DMS 273 (cell line): Measurements from ENCODE around the gene PRRT1B.

Experiments
- DNase-seq: peaks from one replicate; lab custom pipeline; 2025; ENCODE audit not compliant: unreplicated experiment; lab: John Stamatoyannopoulos, UW

PRRT1B gene

DNA sequence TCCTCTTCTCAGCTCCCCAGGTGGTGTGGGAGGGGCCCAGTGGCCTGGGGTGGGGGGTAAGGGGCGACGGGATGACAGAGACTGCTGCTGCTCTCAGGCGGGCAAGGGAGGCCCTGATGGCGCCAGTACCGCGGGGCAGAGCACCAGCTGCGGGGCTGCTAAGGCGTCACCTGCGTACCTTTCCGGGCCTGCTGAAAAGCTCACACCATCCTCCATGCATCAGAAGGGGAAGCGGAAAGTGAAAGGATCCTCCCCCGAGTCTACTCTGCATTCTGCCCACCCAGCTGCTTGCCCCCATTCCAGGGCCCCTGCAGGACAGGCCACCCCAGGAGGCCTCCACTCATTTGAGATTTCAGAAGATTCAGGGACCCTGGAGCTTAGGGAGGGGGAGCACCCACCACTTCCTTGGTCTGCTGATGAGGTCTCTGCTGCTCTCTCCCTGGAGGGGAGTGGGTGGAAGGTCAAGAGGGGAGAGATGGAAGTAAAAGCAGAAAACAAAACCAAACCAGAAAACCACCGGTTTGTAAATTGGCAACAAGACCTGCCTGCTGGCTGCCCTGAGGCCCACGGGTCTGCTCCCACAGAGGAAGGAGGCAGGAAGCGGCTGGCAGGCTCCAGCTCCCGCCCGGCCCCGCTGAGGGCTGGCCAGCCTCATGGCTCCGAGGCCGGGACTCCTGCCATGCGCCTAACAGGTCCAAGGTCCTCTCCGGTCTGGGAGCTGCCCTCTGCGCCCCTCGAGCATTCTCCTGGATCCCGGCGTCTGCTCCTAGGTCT is 33.6 kb downstream of the PRRT1B start:
- no peak for DNase-seq

- no peak for DNase-seq
Observed at GRCh38 chr9:131579789-131580211, 34.5 kb downstream of the PRRT1B start.

DNA sequence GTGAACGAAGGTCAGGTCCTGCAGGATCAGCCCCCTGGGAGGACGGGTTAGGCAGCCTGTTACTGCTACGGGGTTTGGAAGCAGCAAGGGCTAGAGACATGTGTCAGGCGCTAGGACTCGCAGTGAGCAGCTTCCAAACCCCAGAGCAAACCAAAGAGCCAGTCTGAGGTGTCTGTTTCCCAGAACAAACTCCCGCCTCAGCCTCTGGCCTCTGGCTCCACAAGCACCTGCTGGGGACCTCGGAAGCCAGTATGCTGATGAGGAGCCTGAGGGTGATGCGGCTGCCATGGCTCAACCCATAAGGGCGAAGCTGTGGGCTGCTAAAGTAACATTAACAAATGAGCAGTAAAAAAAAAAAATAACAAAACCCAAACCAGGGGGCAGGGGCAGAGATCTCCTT is 35.0 kb downstream of the PRRT1B start:
- no peak for DNase-seq

DNA sequence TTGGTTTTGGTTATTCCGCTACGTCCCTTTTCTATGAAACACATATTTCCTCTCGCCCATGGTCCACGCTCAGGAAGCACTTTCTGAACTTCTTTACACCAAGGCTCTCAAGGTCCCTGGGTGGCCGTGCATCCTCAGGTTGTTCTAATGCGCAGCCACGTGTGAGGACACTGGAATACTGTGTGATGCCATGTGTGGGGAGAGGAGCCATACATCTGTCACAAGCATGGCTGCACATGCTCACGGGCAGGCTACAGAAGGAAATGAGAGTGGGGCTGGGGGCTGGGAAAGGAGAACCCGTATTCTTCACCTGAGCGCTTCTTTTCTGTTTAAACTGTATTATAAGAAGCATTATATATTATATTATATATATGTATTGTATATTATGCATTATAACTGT is 36.7 kb downstream of the PRRT1B start:
- DNase-seq, result no peak

GRCh38 chr9:131582466-131583336 is 37.4 kb downstream of the PRRT1B start:
- no peak for DNase-seq

DNA sequence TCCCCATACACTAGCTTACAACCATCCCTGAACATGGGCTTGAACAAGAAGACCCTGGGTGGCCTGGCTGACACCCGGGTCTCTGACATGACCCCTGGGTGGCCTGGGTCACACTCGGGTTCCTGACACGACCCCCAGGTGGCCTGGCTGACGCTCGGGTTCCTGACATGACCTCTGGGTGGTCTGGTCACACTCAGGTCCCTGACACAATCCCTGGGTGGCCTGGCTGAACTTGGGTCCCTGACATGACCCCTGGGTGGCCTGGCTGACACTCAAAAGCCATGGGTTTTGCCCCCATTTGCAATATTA is 38.0 kb downstream of the PRRT1B start:
- no peak for DNase-seq

DNA sequence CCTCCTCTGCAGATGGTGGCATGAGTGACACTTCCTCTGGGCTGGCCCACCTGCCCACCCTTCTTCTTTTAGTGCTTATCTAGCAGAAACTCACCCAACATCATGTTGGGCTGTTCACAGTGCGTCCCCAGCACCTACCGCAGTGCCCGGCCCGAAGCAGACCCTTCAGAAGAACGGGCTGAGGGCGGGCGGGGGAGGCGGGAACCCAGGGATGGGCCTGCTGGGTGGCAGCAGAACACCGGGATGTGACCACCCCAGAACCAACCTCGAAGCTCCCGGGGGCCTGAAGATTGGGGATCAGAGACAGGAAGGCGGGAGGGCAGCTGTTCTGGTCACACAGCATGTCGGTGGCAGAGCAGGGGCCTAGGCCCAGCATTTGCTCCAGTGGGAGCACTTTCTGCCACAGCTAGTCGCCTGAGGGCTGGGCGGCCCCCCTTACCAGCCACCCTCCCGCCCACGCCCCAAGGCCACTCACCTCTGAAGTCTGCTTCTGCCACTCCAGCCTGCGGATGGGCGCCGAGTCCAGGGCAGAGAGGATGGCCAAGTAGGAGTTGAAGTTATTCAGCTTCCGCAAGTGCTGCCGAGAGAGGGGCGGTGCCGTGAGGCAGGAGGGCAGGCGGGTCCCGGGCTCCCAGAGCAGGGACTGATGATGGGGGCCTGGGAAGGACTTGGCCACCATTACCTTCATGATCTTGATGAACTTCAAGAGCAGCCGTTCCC is 38.7 kb downstream of the PRRT1B start:
- DNase-seq, result no peak

DNA sequence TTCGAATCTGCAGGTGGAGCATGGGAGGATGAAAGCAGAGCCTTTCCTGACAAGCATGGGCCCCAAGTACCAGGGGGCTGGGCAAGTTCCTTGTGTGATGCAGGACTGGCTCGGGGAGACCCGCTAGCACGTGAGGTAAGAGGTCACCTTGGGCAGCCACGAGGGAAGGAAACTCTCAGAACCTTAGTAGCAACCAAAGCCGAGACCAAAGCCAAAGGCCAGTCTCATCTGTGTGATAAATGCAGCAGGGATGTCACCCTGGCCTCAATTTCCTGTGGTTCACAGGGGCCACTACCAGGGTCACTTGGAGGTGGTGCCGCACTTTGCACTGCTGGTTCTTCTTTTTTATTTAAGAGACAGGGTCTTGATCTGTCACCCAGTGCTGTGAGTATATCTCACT is 39.5 kb downstream of the PRRT1B start:
- DNase-seq, result no peak

DNA sequence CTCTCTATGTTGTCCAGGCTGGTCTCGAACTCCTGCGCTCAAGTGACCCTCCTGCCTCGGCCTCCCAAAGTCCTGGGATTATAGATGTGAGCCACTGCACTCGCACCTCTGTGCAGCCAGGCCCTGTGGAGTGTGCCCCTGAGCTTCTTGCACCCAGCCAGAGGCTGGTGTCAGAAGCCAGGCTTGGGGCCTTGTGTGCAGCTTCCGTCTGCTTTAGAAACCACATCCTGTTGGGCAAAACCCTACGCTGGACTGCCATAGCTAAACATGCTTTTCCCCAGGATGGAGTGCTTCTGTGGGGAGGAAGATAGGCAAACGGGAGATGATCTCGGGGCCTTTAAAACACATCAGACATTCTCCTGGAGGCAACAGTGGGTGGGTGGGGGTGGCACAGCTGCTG is 40.1 kb downstream of the PRRT1B start:
- DNase-seq, result no peak

GRCh38 chr9:131587331-131587730 is 42.0 kb downstream of the PRRT1B start:
- DNase-seq, result no peak

GRCh38 chr9:131587906-131588305 is 42.6 kb downstream of the PRRT1B start:
- DNase-seq, result no peak

DNA sequence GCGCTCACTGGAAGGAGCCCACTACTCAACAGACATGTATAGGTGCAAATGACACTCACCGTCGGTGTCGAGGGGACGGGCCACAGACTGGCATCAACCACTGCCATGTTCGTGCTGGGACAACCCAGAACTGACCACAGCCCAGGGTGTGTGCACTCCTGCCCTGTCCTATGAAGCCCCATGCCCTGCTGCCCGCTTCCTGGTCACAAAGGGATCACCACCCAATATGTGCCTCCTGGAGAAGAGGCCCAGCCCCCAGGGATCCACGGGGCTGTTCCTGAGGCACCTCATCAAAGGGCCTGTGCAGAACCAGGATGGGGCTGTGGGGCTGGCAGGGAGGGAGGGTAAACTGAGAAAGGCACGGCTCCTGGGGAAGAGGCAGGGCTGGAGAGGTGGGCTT is 43.1 kb downstream of the PRRT1B start:
- no peak for DNase-seq

GRCh38 chr9:131589124-131589711 is 43.9 kb downstream of the PRRT1B start:
- DNase-seq, result peak; percentile 63

- DNase-seq, result no peak
Observed at GRCh38 chr9:131589993-131590392, 44.7 kb downstream of the PRRT1B start.

GRCh38 chr9:131590449-131590848 is 45.1 kb downstream of the PRRT1B start:
- no peak for DNase-seq

- peak; percentile 87 for DNase-seq
Observed at GRCh38 chr9:131590907-131591844, 45.9 kb downstream of the PRRT1B start.

- DNase-seq, result no peak
Observed at GRCh38 chr9:131591845-131592208, 46.5 kb downstream of the PRRT1B start.

- no peak for DNase-seq
Observed at GRCh38 chr9:131593091-131593820, 47.9 kb downstream of the PRRT1B start.

- DNase-seq, result peak; percentile 35
Observed at GRCh38 chr9:131593936-131594665, 48.8 kb downstream of the PRRT1B start.
